GM12878 (cell line): ENCODE data around the gene IL17RC. TPM values are rescaled to one million over a fixed set of nuclear protein-coding genes. Genes with fewer than 3 reads are reported as not detected.

ENCODE experiments used
- ATAC-seq: fragments of 200-7000 bp; cut with Tn5 transposase; 3 replicates; pipeline ENCODE4 v1.9.1; 2020; ENCODE audit warnings: mild to moderate bottlenecking, moderate library complexity
- BruUV-seq: library from RNA; stranded (reverse); fragments of 400-500 nt; replicated peaks from 2 replicates; lab custom pipeline; 2021; lab: Mats Ljungman, UMichigan
- CTCF ChIA-PET: fragments of 300-600 bp; sonication (Branson Sonifier 250); formaldehyde crosslinking; extraction: SDS; loops from one replicate; lab custom pipeline; 2021; ENCODE audit warnings: inconsistent platforms; lab: Yijun Ruan, JAX
- POLR2A ChIA-PET: fragments of 350-600 bp; formaldehyde crosslinking; extraction: SDS; loops from one replicate; lab custom pipeline; 2021; ENCODE audit warnings: inconsistent platforms; lab: Charles Lee
- RAD21 ChIA-PET: fragments of 300-600 bp; sonication (Branson Sonifier 250); formaldehyde crosslinking; loops from one replicate; lab custom pipeline; 2023; ENCODE audit warnings: antibody characterized with exemption; ENCODE audit not compliant: unreplicated experiment; lab: Charles Lee
- SMC1A ChIA-PET: fragments of 300-600 bp; sonication (Branson Sonifier 250); formaldehyde crosslinking; loops from one replicate; lab custom pipeline; 2023; ENCODE audit not compliant: unreplicated experiment, uncharacterized antibody; lab: Charles Lee
- DNase-seq: peaks from one replicate; pipeline ENCODE4 v3.0.0-alpha.2; 2011; ENCODE audit warnings: low read depth, low spot score
- FAIRE-seq: peaks from 3 replicates; lab custom pipeline; 2011; peaks lifted over from hg19 to GRCh38; lab: Jason Lieb, UNC
- H2AFZ ChIP-seq: 2 replicates; pipeline ENCODE4 v1.6.0; 2011; ENCODE audit warnings: low read depth, low read length, control low read depth; ENCODE audit not compliant: control insufficient read depth
- H3K27ac ChIP-seq: 2 replicates; pipeline ENCODE4 v1.5.1; 2011; ENCODE audit warnings: control low read depth; ENCODE audit not compliant: control insufficient read depth, insufficient read depth
- H3K27me3 ChIP-seq, 2 experiments: replicated peaks in 1 of 2; 2 replicates each; pipeline versions ENCODE4 v1.6.0 to v1.6.1; 2011; ENCODE audit warnings: low read length in 1 of 2; ENCODE audit not compliant: control insufficient read depth in 2 of 2, insufficient read depth in 2 of 2
- H3K36me3 ChIP-seq, 2 experiments: 2 replicates each; pipeline ENCODE4 v1.5.1; 2011; ENCODE audit warnings: low read length in 1 of 2; ENCODE audit not compliant: control insufficient read depth in 2 of 2, insufficient read depth in 2 of 2
- H3K4me1 ChIP-seq: 2 replicates; pipeline ENCODE4 v1.6.1; 2011; ENCODE audit warnings: mild to moderate bottlenecking, low read length, moderate library complexity, mixed read lengths; ENCODE audit not compliant: control insufficient read depth, insufficient read depth
- H3K4me2 ChIP-seq: 2 replicates; pipeline ENCODE4 v1.6.0; 2011; ENCODE audit warnings: control low read depth; ENCODE audit not compliant: control insufficient read depth, insufficient read depth
- H3K4me3 ChIP-seq: fragments of 200-600 bp; sonication (generic); 2 replicates; pipeline ENCODE4 v1.5.1; 2016
- H3K79me2 ChIP-seq: 2 replicates; pipeline ENCODE4 v1.6.0; 2011; ENCODE audit warnings: low read length; ENCODE audit not compliant: control insufficient read depth, insufficient read depth
- H3K9ac ChIP-seq: 2 replicates; pipeline ENCODE4 v1.8.0; 2011; ENCODE audit warnings: low read length, control low read depth, mixed read lengths; ENCODE audit not compliant: control insufficient read depth, insufficient read depth
- H3K9me3 ChIP-seq: replicated peaks from 3 replicates; pipeline ENCODE4 v1.5.1; 2011; ENCODE audit warnings: mild to moderate bottlenecking, low read length; ENCODE audit not compliant: control insufficient read depth, insufficient read depth
- H4K20me1 ChIP-seq: 2 replicates; pipeline ENCODE4 v1.6.0; 2011; ENCODE audit not compliant: control insufficient read depth, insufficient read depth
- CBX3 ChIP-seq: fragments of 200-600 bp; sonication (generic); IDR thresholded peaks from 2 replicates; pipeline ENCODE4 v1.6.1; 2016; ENCODE audit warnings: low read depth, borderline replicate concordance
- EGR1 ChIP-seq, 2 experiments: IDR thresholded peaks; 1 replicate in 1 of 2; 2 replicates in 1 of 2; pipeline ENCODE4 v1.6.1; 2011 to 2012; ENCODE audit warnings: low read depth in 2 of 2, low read length in 2 of 2, borderline replicate concordance in 1 of 2, mild to moderate bottlenecking in 1 of 2, moderate library complexity in 1 of 2
- FOS ChIP-seq: IDR thresholded peaks from 3 replicates; pipeline ENCODE4 v1.6.1; 2011; ENCODE audit warnings: borderline replicate concordance; ENCODE audit not compliant: insufficient read length; ENCODE audit errors: extremely low read depth
- HDGF ChIP-seq: fragments of 450-650 bp; IDR thresholded peaks from 2 replicates; pipeline ENCODE4 v1.6.1; 2016; ENCODE audit warnings: antibody characterized with exemption
- KAT2A ChIP-seq: conservative IDR thresholded peaks from 2 replicates; pipeline ENCODE4 v1.6.1; 2011; ENCODE audit warnings: low read depth, low read length; ENCODE audit not compliant: control insufficient read depth
- LARP7 ChIP-seq: fragments of 450-650 bp; IDR thresholded peaks from 2 replicates; pipeline ENCODE4 v1.6.1; 2017; ENCODE audit warnings: mild to moderate bottlenecking
- NR2C1 ChIP-seq: fragments of 450-650 bp; IDR thresholded peaks from 2 replicates; pipeline ENCODE4 v1.6.1; 2017; ENCODE audit warnings: antibody characterized with exemption, mild to moderate bottlenecking, moderate library complexity
- PAX5 ChIP-seq: IDR thresholded peaks from 2 replicates; pipeline ENCODE4 v1.6.1; 2011; ENCODE audit warnings: low read depth, low read length, borderline replicate concordance
- RAD21 ChIP-seq: IDR thresholded peaks from 2 replicates; pipeline ENCODE4 v1.6.1; 2011; ENCODE audit warnings: mild to moderate bottlenecking, low read depth, low read length, moderate library complexity; ENCODE audit not compliant: insufficient read depth
- SPI1 ChIP-seq: IDR thresholded peaks from 2 replicates; pipeline ENCODE4 v1.6.1; 2011; ENCODE audit warnings: low read depth, mild to moderate bottlenecking, low read length, moderate library complexity, borderline replicate concordance; ENCODE audit not compliant: insufficient read depth
- SREBF2 ChIP-seq: IDR thresholded peaks from 2 replicates; pipeline ENCODE4 v1.6.1; 2012; ENCODE audit warnings: mild to moderate bottlenecking, low read length
- SUPT20H ChIP-seq: IDR thresholded peaks from 2 replicates; pipeline ENCODE4 v1.6.1; 2011; ENCODE audit warnings: low read depth, mild to moderate bottlenecking, low read length, moderate library complexity, borderline replicate concordance; ENCODE audit not compliant: control insufficient read depth
- ZNF274 ChIP-seq: IDR thresholded peaks from one replicate; pipeline ENCODE4 v1.8.0; 2011; ENCODE audit not compliant: insufficient read length, insufficient read depth
- WGBS: methylation state at CpG from one replicate; pipeline ENCODE4 v1.1.6; 2016; ENCODE audit warnings: low lambda C conversion rate; ENCODE audit not compliant: insufficient replicate concordance, insufficient coverage; ENCODE audit errors: missing lambda C conversion rate; 5-methylcytosine and 5-hydroxymethylcytosine counted together
- in situ Hi-C: fragments of 300-500 bp; cut with MboI; formaldehyde crosslinking; loops from 9 replicates; pipeline ENCODE4 v1.14.3; 2018; ENCODE audit warnings: mixed read lengths
- intact Hi-C: fragments of 100-400 bp; cut with micrococcal nuclease; formaldehyde crosslinking; loops from one replicate; pipeline ENCODE4 v1.14.2; 2022; ENCODE audit not compliant: unreplicated experiment
- polyA plus RNA-seq, 11 experiments: library from polyadenylated mRNA; depleted of rRNA in 4 of 11; unstranded in 6 of 11; stranded (reverse) in 5 of 11; fragments of >200 nt; fragmentation: Nextera tagmentation in 4 of 11; fragmentation: Illumina TruSeq in 1 of 11; extraction: Ambion mirVana in 4 of 11; extraction: Trizol in 1 of 11; gene quantifications; 1 replicate in 1 of 11; 2 replicates in 10 of 11; pipeline versions ENCODE4 v1.2.1 to v1.2.3, GENCODE V29; 2011 to 2016; ENCODE audit warnings: inconsistent platforms in 2 of 11, missing spikeins in 2 of 11, low read depth in 1 of 11
- total RNA-seq, 4 experiments: library from RNA; depleted of rRNA in 3 of 4; stranded (reverse); fragments of >200 nt in 3 of 4; fragmentation: Illumina TruSeq in 1 of 4; extraction: Trizol in 1 of 4; gene quantifications; 2 replicates each; pipeline versions ENCODE4 v1.2.1 to v1.2.3, GENCODE V29; 2013 to 2021
- TF ChIP-seq, protein P1 (sequence below), 3 experiments: IDR thresholded peaks in 2 of 3; conservative IDR thresholded peaks in 1 of 3; 2 replicates each; pipeline ENCODE4 v1.5.1; 2011; ENCODE audit warnings: low read depth in 3 of 3, low read length in 3 of 3, mild to moderate bottlenecking in 3 of 3, control low read depth in 2 of 3, moderate library complexity in 2 of 3, inconsistent platforms in 1 of 3, mixed read lengths in 1 of 3; ENCODE audit not compliant: control insufficient read depth in 2 of 3, insufficient read depth in 1 of 3; ENCODE audit errors: extremely low read depth in 1 of 3
- TF ChIP-seq, protein P2 (sequence below): fragments of 450-650 bp; IDR thresholded peaks from 2 replicates; pipeline ENCODE4 v1.6.1; 2017; ENCODE audit warnings: low read depth, mild to moderate bottlenecking, moderate library complexity

Gene IL17RC
- total and polyA plus RNA-seq, 10 of the 15 experiments (the other 5 are each of a cell fraction or from before 2014, with no cell fraction given), result 0.07 to 4.4 (median 0.34) TPM; not detected in 3

DNA sequence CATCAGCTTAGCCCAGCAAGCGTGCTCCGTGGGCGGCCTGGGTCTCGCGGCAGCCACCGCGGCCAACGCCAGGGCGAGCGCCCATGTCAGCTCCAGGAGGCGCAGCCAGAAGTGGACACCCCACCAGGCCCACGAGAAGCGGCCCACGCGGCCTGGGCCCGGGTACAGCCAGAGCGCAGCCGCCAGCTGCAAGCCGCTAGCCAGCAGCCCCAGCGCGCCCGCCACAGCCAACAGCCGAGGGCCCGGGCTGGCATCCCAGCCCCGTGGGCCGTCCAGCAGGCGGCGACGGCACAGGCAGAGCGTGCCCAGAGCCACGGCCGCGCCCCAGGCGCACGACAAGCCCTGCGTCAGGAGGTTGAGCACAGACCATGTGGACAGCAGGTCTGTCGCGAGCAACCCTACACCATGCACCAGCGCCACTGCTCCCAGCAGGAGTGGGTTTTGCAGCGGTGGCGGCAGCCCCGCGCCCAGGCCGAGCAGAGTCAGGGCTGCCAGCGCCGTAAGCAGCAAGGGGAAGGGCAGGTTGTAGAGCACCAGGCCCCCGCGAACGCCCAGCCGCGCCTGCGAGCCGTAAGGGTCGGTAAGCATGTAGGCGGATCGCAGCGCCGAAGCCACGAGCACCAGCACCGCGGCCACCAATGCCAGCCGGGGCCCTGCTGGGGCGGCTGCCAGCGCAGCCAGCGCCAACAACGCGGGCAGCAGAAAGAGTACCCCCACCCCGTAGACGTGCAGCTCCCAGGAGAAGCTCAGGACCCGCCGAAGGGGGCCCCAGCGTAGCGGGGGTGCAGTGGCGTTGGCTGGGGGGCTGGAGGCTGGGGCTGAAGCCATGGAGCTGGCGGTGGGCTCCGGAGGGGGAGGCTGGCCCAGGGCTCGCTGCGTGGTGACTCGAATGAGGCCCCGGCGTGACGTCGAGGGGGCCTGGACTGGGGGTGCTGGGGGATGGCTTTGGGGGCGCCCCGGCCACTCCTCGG lies 30.4 kb downstream of the IL17RC start (continued):
- TF ChIP-seq ZNF274, result no peak
- no peak for TF ChIP-seq SPI1
- no peak for TF ChIP-seq LARP7
- TF ChIP-seq PAX5, result no peak
- TF ChIP-seq KAT2A, result no peak
- TF ChIP-seq HDGF, result no peak
- TF ChIP-seq CBX3, result no peak

DNA sequence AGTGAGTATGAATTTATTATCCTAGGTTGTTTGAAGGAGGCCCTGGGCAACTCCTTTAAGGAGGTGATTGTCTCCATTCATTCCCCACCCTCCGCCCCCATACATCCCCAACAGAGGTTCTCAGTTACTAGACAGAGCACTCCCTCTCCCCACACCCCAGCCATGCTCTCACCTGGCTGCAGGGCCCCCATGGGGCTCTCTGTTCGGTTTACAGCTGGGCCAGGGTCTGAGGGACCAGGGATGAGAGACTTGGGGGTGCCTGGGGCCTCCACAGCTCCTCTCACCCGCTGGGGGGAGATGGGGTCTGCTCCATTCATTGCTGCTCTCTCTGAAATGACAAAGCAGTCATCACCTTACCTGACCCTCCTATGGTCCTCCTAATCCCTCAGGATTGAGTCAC lies 31.7 kb downstream of the IL17RC start:
- ChIA-PET SMC1A (interaction anchor here (0.7 to 1.4 kb wide), 2 partner anchors 14 to 16 kb away, joined by 3 to 4 read pairs; no protein-coding TSS in a partner anchor), POLR2A (no interaction called here), CTCF (interaction anchor here (2.1 kb wide), 1 partner anchor 16 kb away, joined by 5 read pairs; no protein-coding TSS in a partner anchor), RAD21 (interaction anchor here (5.2 kb wide), 1 partner anchor 16 kb away, joined by 24 read pairs; the partner anchor contains the start of gene CRELD1)
- WGBS, result 63% methylated on average over 3 of the region's 3 CpGs
- FAIRE-seq (no peak), ATAC-seq (no peak), DNase-seq (no peak)
- H3K4me2 ChIP-seq, result no peak overlapping the region
- in situ Hi-C loops, result no loop called here
- peaks cover 0 to 6% of the 10 kb centered on the region in 2 experiments; a peak in 2 of 4 replicates for H3K36me3 ChIP-seq
- H4K20me1 ChIP-seq, result no peaks in the 10 kb centered on the region
- H3K27me3 ChIP-seq, result no peaks in the 10 kb centered on the region
- intact Hi-C loops, result no loop called here
- H2AFZ ChIP-seq, result no peak overlapping the region
- peaks cover 3% of the 10 kb centered on the region; the same call in 1 of the 2 replicates for H3K4me1 ChIP-seq
- H3K4me3 ChIP-seq, result no peak overlapping the region
- BruUV-seq, result no TSS peak
- H3K79me2 ChIP-seq, result no peaks in the 10 kb centered on the region
- no peaks in the 10 kb centered on the region for H3K9me3 ChIP-seq
- no peak overlapping the region for H3K27ac ChIP-seq
- no peak overlapping the region for H3K9ac ChIP-seq
- TF ChIP-seq SREBF2 (no peak), SUPT20H (no peak), NR2C1 (no peak), RAD21 (no peak), FOS (no peak), EGR1 (IDR thresholded peaks at IDR 0.05; ENCODE audit: borderline replicate concordance in 1 of 2, low read depth in 2 of 2, low read length in 2 of 2) (no peak), HDGF (no peak)
- TF ChIP-seq, protein P1, sequence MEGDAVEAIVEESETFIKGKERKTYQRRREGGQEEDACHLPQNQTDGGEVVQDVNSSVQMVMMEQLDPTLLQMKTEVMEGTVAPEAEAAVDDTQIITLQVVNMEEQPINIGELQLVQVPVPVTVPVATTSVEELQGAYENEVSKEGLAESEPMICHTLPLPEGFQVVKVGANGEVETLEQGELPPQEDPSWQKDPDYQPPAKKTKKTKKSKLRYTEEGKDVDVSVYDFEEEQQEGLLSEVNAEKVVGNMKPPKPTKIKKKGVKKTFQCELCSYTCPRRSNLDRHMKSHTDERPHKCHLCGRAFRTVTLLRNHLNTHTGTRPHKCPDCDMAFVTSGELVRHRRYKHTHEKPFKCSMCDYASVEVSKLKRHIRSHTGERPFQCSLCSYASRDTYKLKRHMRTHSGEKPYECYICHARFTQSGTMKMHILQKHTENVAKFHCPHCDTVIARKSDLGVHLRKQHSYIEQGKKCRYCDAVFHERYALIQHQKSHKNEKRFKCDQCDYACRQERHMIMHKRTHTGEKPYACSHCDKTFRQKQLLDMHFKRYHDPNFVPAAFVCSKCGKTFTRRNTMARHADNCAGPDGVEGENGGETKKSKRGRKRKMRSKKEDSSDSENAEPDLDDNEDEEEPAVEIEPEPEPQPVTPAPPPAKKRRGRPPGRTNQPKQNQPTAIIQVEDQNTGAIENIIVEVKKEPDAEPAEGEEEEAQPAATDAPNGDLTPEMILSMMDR (IDR thresholded peaks at IDR 0.05 in 2 of 3, conservative IDR thresholded peaks at IDR 0.05 in 1 of 3; ENCODE audit: control insufficient read depth in 2 of 3, extremely low read depth in 1 of 3, insufficient read depth in 1 of 3, low read depth in 3 of 3, low read length in 3 of 3), result no peak
- TF ChIP-seq, protein P2, sequence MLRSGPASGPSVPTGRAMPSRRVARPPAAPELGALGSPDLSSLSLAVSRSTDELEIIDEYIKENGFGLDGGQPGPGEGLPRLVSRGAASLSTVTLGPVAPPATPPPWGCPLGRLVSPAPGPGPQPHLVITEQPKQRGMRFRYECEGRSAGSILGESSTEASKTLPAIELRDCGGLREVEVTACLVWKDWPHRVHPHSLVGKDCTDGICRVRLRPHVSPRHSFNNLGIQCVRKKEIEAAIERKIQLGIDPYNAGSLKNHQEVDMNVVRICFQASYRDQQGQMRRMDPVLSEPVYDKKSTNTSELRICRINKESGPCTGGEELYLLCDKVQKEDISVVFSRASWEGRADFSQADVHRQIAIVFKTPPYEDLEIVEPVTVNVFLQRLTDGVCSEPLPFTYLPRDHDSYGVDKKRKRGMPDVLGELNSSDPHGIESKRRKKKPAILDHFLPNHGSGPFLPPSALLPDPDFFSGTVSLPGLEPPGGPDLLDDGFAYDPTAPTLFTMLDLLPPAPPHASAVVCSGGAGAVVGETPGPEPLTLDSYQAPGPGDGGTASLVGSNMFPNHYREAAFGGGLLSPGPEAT, result no peak
